Stimulated activated CD8-positive, alpha-beta memory T cell treated with anti-CD3 and anti-CD28 coated beads, Interleukin-4, amount 100 ng/mL, for 1 hour (primary cell): Measurements from ENCODE around the gene ERCC4.

Source experiments
- DNase-seq, 2 donors: peaks; one replicate each; pipeline ENCODE4 v3.0.0-alpha.2; 2020; ENCODE audit warnings: low read depth in 2 of 2, low spot score in 1 of 2

The ERCC4 gene

DNA sequence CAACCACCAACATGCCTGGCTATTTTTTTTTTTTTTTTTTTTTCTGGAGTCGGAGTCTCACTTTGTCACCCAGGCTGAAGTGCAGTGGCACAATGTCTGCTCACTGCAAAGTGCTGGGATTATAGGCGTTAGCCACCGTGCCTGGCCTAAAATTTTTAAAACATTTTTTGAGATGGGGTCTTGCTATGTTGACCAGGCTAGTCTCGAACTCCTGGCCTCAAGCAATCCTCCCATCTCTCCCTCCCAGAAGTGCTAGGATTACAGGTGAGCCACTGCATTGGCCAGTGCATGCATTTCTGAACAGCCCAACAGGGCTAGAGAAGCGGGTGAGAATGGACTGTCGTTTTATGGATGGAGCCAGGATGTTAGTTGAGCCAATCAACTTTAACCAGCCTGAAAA is 72.4 kb downstream of the ERCC4 start:
- DNase-seq, result no peak

DNA sequence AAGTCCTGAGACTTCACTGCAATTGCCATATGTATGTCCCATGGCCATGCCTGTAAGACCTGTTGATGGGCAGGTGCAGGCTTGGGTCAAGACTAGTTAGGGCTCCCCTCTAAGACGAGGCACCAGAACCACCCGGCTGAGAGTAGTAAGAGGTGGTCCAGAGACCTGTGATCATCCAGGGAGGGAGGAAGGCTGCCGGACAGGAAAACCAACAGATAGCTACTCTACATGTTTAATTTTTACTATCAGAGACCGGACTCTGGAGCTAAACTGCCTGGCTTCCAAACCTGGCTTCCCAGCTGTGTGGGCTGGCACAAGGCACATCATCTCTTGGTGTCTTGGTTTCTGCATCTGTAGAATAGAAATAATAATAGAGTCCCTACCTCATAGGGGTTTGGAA is 73.0 kb downstream of the ERCC4 start:
- no peak for DNase-seq

DNA sequence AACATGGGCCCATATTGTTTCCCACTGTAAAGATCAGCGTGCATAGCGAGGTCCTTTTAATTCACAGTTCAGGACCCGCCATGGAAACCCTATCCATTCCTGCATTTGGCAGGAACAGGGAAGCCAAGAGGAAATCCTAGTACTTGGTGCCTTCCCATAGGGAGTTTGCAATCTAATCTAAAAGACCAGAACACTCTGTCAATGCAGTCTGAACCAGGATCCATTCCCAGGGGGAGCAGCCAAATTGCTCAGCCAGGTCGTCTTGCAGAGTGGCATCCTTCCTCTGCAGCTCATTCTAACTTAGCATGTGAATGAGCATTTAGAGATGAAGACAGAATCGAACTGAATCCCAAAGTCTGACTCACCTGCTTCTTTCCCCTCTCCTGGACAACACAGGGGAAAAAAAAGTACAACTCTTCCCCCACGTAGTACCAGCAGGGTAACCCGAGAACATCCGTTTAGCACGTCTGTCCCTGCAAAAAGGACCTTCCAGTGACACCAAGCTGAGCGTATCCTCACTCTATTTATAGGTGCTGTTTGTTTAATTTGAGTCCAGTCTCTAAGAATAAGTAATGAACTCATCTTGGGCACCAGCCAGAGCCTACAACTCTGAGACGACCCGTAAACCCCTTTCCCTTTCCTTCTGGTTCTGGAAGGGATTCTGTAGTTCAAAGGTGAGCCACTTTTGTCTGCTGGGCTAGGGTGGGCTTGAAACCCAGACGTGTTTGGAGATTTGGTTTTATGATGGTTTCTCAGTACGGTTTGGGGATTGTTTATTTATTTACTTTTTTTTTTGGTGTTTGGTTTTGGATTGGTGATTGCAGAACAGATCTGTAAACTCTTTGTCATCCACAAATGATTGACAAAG is 74.5 kb downstream of the ERCC4 start:
- no peak for DNase-seq

DNA sequence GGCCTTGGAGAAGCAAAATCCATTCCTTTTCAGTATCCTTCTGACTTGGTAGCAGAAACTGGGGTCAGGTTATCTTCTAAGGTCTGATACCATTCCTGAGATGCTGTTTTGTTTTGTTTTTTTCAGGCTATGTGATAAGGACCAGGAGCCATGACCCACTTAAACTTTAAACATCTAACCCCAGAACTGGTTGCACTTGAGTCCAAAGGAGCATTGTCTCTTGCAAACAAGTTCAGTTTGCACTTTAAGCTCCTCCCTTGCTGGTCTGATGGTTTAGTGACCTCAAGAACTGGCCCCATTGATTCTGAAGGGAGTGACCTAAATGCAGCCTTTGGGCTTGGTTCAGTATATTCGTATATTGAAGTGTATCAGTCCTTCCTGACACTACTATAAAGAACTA is 75.2 kb downstream of the ERCC4 start:
- DNase-seq, result no peak

DNA sequence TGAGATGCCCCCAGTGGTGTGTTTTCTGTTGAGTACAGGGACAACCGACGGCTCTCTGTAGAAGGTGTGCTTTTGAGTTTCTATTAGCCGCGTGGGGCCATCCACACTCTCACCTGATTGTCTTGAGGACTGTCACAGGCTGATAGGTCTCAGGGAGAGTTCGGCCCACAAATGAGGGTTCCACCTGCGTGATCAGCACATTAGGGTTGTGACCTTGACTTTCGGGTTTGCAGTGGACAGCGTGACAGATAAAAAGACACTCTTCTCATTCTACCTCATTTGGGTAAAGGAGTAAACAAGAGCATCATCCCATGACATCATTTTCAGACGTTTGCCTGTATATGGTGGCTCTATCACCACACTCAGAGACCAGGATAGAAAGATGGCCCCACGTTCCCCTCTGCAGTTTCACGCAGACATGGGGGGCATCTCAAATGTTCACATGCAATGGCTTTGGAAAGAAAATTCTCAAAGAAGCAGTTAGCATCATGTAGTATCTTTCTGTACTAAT is 76.9 kb downstream of the ERCC4 start:
- DNase-seq, result no peak

DNA sequence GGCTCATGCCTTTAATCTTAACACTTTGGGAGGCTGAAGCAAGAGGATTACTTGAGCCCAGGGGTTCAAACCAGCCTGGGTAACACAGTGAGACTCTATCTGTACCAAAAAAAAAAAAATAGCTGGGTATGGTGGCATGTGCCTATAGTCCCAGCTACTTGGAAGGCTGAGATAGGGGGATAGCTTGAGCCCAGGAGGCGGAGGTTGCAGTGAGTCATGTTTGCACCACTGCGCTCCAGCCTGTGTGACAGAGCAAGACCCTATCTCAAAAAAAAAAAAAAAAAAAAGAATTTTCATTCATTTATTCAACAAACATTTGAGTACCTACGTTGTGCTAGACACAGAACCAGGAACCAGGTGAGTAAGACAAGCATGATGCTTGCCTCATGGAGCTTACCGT is 77.6 kb downstream of the ERCC4 start:
- DNase-seq, result no peak

DNA sequence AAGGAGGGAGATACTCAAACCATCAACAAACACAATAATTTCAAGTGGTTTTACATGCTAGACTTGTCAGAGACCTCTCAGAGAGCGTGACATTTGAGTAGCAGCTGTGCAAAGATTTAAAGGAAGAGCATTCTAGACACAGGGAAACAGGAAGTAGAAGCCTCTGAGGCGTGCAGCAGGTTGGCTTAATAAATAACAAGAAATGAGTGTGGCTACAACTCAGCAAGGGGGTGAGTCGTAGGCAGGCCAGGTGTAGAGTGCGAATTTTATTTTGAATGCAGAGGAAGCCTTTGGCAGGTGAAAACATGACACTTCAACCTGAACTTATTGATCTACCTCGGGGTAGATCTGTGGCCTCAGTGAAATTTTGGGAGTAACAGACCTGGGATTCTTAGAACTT is 78.0 kb downstream of the ERCC4 start:
- DNase-seq, result no peak

DNA sequence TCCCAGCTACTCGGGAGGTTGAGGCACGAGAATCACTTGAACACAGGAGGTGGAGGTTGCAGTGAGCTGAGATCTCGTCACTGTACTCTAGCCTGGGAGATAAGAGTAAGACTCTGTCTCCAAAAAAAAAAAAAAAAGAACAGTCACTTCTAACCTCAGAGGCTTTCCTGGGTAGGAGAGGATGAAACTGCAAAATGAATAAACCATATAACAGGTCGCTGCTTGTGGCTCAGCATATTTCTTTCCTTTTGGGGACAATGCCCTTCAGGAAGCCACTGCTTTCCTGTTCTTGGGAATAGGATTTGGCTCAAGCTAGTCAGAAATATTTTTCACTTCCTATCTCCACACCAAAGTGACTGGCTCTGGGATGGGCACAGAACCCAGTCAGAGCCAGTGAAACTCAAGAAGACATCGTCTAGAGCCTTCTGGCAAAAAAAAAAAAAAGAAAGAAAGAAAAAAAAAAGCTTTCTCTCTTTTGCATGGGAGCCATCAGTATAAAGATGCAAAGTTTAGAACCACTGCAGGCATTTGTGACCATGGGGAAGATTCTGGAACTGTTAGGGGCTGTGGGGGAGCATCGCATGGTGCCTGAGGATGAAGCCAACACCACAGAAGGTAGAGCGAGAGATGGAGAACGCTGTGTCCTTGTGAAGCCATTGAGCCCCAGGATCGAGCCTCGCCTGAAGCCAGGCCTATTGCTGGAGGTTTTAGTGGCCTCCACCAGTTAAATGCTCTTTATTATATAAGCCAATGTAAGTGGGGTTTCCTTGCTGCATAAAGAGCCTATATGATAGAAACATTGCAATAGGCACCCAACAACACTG is 79.3 kb downstream of the ERCC4 start:
- no peak for DNase-seq

DNA sequence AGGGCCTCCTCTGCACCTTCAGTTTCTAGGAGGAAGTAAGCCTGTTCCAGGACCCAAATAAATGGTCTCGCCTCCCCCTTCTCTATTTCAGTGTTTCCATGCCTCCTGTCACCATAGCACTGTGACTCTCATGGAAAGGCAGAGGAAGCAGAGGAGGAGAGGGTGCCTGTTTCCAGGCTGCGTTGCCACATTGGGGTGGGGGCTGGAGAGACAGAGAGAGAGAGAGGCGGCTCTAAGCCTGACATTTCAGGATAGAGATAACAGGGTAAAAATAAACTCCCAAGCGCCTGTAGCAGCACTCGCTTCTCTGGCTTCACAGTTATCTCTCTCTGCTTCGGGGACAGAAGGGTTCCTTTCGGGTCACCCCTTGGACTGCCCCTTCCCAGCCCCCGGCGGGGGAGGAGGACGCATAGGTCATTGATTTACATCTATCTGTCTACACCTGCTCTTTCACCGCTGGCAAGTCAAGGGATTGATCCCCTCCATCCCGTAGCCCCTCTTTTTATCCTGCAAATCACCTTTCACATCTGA is 80.0 kb downstream of the ERCC4 start:
- DNase-seq, result no peak

DNA sequence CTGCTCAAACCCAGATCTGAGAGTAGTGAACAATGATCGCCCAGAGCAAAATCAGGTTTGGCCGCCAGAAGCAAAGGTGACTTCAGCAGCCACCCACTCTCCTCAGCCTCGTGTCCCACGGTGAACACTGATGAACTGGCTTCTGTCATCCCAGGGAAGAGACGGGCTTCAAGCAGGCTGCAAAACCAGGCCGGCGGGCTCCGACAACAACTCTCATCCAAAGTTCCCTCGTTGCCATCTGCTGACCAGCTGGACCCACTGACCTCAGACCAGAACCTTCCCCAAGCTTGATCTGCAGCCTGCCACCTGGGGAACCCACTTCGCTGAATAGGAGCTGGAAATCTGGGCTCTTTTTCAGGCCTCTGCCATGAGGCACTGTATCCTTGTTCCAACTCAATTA is 81.6 kb downstream of the ERCC4 start:
- DNase-seq, result no peak
